K562 (cell line): ENCODE results near the gene EYA3. TPM values are rescaled to one million over a fixed set of nuclear protein-coding genes. Genes with fewer than 3 reads are reported as not detected.

Experiments used
- ATAC-seq: fragments of 200-7000 bp; cut with Tn5 transposase; 3 replicates; pipeline ENCODE4 v1.9.1; 2020; ENCODE audit warnings: moderate library complexity
- BruUV-seq: library from RNA; stranded (reverse); fragments of 400-500 nt; replicated peaks from 2 replicates; lab custom pipeline; 2021; lab: Mats Ljungman, UMichigan
- CTCF ChIA-PET: fragments of 300-600 bp; formaldehyde crosslinking; extraction: SDS; loops from one replicate; lab custom pipeline; 2021; ENCODE audit warnings: low intra/inter-chr PET ratio; lab: Yijun Ruan, JAX
- POLR2A ChIA-PET: fragments of 300-600, 350-650 bp; sonication (Branson Sonifier 250); formaldehyde crosslinking; extraction: SDS; loops from one replicate; lab custom pipeline; 2021; ENCODE audit warnings: antibody characterized with exemption, inconsistent platforms; lab: Yijun Ruan, JAX
- DNase-seq, 4 experiments: peaks; one replicate each; pipeline versions ENCODE4 v3.0.0 to v3.0.0-alpha.2; 2011 to 2018; ENCODE audit warnings: low spot score in 3 of 4, mixed read lengths in 3 of 4; ENCODE audit errors: extremely low read depth in 1 of 4
- FAIRE-seq: peaks from 2 replicates; lab custom pipeline; 2011; peaks lifted over from hg19 to GRCh38; lab: Jason Lieb, UNC
- H2AFZ ChIP-seq: 2 replicates; pipeline ENCODE4 v1.6.0; 2011; ENCODE audit warnings: low read depth, low read length, control low read depth, inconsistent platforms
- H3K27ac ChIP-seq: fragments of 200-600 bp; 3 replicates; pipeline ENCODE4 v1.8.0; 2011; ENCODE audit warnings: low read depth, mild to moderate bottlenecking, control low read depth, inconsistent platforms, low read length, moderate library complexity, mixed read lengths; ENCODE audit errors: extremely low read depth
- H3K27me3 ChIP-seq, 2 experiments: fragments of 300-600 bp in 1 of 2; 2 replicates in 1 of 2; 3 replicates in 1 of 2; pipeline versions ENCODE4 v1.6.0 to v1.8.0; 2011; ENCODE audit warnings: inconsistent platforms in 2 of 2, low read length in 2 of 2, mild to moderate bottlenecking in 1 of 2, mixed read lengths in 1 of 2, moderate library complexity in 1 of 2; ENCODE audit not compliant: control insufficient read depth in 2 of 2, insufficient read depth in 2 of 2
- H3K36me3 ChIP-seq: fragments of 300-600 bp; 3 replicates; pipeline ENCODE4 v1.8.0; 2011; ENCODE audit warnings: mild to moderate bottlenecking, low read length, inconsistent platforms; ENCODE audit not compliant: control insufficient read depth, insufficient read depth
- H3K4me1 ChIP-seq, 2 experiments: fragments of 200-600 bp in 1 of 2; replicated peaks in 1 of 2; 2 replicates in 1 of 2; 3 replicates in 1 of 2; pipeline versions ENCODE4 v1.5.1 to v1.8.0; 2011; ENCODE audit warnings: inconsistent platforms in 2 of 2, low read length in 2 of 2, mild to moderate bottlenecking in 1 of 2, mixed read lengths in 1 of 2, moderate library complexity in 1 of 2; ENCODE audit not compliant: control insufficient read depth in 2 of 2, insufficient read depth in 2 of 2
- H3K4me2 ChIP-seq: 2 replicates; pipeline ENCODE4 v1.6.1; 2011; ENCODE audit warnings: low read length, control low read depth, inconsistent platforms, mixed read lengths; ENCODE audit not compliant: insufficient read depth
- H3K4me3 ChIP-seq: fragments of 200-600 bp; sonication (generic), shearing (Covaris generic); 2 replicates; pipeline ENCODE4 v1.5.1; 2016; ENCODE audit warnings: control low read depth, inconsistent platforms
- H3K79me2 ChIP-seq: fragments of 200-600 bp; 3 replicates; pipeline ENCODE4 v1.8.0; 2011; ENCODE audit warnings: low read length, inconsistent platforms; ENCODE audit not compliant: control insufficient read depth, insufficient read depth
- H3K9ac ChIP-seq, 2 experiments: 2 replicates each; pipeline versions ENCODE4 v1.6.0 to v1.6.1; 2011; ENCODE audit warnings: low read depth in 2 of 2, low read length in 2 of 2, control low read depth in 1 of 2, inconsistent platforms in 1 of 2, mild to moderate bottlenecking in 1 of 2, mixed read lengths in 1 of 2; ENCODE audit not compliant: insufficient read depth in 1 of 2
- H3K9me1 ChIP-seq: one replicate; pipeline ENCODE4 v1.6.0; 2011; ENCODE audit warnings: inconsistent platforms, mild to moderate bottlenecking, low read length, moderate library complexity; ENCODE audit not compliant: control insufficient read depth, insufficient read depth
- H3K9me3 ChIP-seq: replicated peaks from 2 replicates; pipeline ENCODE4 v1.5.1; 2011; ENCODE audit warnings: low read depth, low read length, inconsistent platforms; ENCODE audit not compliant: control insufficient read depth, insufficient read depth
- H4K20me1 ChIP-seq: replicated peaks from 2 replicates; pipeline ENCODE4 v1.6.1; 2011; ENCODE audit warnings: low read length, inconsistent platforms, mixed read lengths; ENCODE audit not compliant: control insufficient read depth, insufficient read depth
- C11orf30 ChIP-seq: fragments of 450-650 bp; IDR thresholded peaks from 2 replicates; pipeline ENCODE4 v1.6.1; 2016; ENCODE audit warnings: low read depth, mild to moderate bottlenecking
- CUX1 ChIP-seq: fragments of 200-800 bp; sonication (Bioruptor generic); IDR thresholded peaks from 2 replicates; pipeline ENCODE4 v1.6.1; 2016; ENCODE audit warnings: missing genetic modification characterization, missing compliant biosample characterization
- GTF2E2 ChIP-seq: fragments of 200-800 bp; sonication (Bioruptor generic); IDR thresholded peaks from 2 replicates; pipeline ENCODE4 v1.6.1; 2016; ENCODE audit warnings: missing genetic modification characterization, missing compliant biosample characterization
- KAT7 ChIP-seq: sonication (generic); formaldehyde crosslinking; IDR thresholded peaks from 2 replicates; pipeline ENCODE4 v1.8.0; 2022; ENCODE audit warnings: missing genetic modification reagents, mild to moderate bottlenecking, borderline replicate concordance
- L3MBTL2 ChIP-seq: fragments of 450-650 bp; IDR thresholded peaks from 2 replicates; pipeline ENCODE4 v1.6.1; 2016; ENCODE audit warnings: mild to moderate bottlenecking, moderate library complexity
- MAFF ChIP-seq: IDR thresholded peaks from 2 replicates; pipeline ENCODE4 v1.6.1; 2012; ENCODE audit warnings: low read length, improper control_type of control experiment
- MAFG ChIP-seq: fragments of 450-650 bp; conservative IDR thresholded peaks from 2 replicates; pipeline ENCODE4 v1.6.1; 2016; ENCODE audit warnings: missing genetic modification characterization, missing compliant biosample characterization
- MAFK ChIP-seq: IDR thresholded peaks from 2 replicates; pipeline ENCODE4 v1.6.1; 2011; ENCODE audit warnings: low read length, improper control_type of control experiment
- STAT5A ChIP-seq: IDR thresholded peaks from 2 replicates; pipeline ENCODE4 v1.6.1; 2012; ENCODE audit warnings: low read length, inconsistent platforms, borderline replicate concordance
- THRA ChIP-seq: fragments of 450-650 bp; IDR thresholded peaks from 2 replicates; pipeline ENCODE4 v1.6.1; 2017; ENCODE audit warnings: mild to moderate bottlenecking, moderate library complexity
- ZBTB43 ChIP-seq: sonication (generic); formaldehyde crosslinking; IDR thresholded peaks from 2 replicates; pipeline ENCODE4 v1.8.0; 2023; ENCODE audit warnings: mild to moderate bottlenecking, missing genetic modification reagents
- ZKSCAN3 ChIP-seq: fragments of 250-450 bp; sonication (Bioruptor Pico); IDR thresholded peaks from 2 replicates; pipeline ENCODE4 v1.4.0; 2020
- ZNF316 ChIP-seq: fragments of 450-650 bp; IDR thresholded peaks from 2 replicates; pipeline ENCODE4 v1.6.1; 2016
- ZNF324 ChIP-seq: fragments of 250-450 bp; sonication (Bioruptor Pico); IDR thresholded peaks from 2 replicates; pipeline ENCODE4 v1.4.0; 2020; ENCODE audit warnings: mild to moderate bottlenecking
- ZNF445 ChIP-seq: fragments of 250-450 bp; sonication (Bioruptor Pico); IDR thresholded peaks from 2 replicates; pipeline ENCODE4 v1.4.0; 2020; ENCODE audit warnings: low read depth, mild to moderate bottlenecking, moderate library complexity
- WGBS: fragments of 100-300 bp; shearing (Covaris generic); methylation state at CpG from one replicate; pipeline ENCODE4 v1.1.6; 2016; ENCODE audit warnings: low coverage, mixed read lengths; ENCODE audit not compliant: insufficient coverage; ENCODE audit errors: missing lambda C conversion rate; 5-methylcytosine and 5-hydroxymethylcytosine counted together
- in situ Hi-C: fragments of 300-500 bp; cut with MboI; formaldehyde crosslinking; loops from 4 replicates; pipeline ENCODE4 v1.15.0; 2018; ENCODE audit warnings: inconsistent platforms, mixed read lengths
- intact Hi-C: fragments of 100-400 bp; cut with micrococcal nuclease; formaldehyde crosslinking; loops from 2 replicates; pipeline ENCODE4 v1.14.2; 2022
- polyA plus RNA-seq, 8 experiments: library from polyadenylated mRNA; depleted of rRNA in 4 of 8; stranded (reverse) in 5 of 8; unstranded in 3 of 8; fragments of >200 nt; fragmentation: Nextera tagmentation in 2 of 8; fragmentation: Illumina TruSeq in 1 of 8; extraction: Ambion mirVana in 2 of 8; extraction: Trizol in 1 of 8; gene quantifications; 2 replicates each; pipeline versions ENCODE4 v1.2.1 to v1.2.3, GENCODE V29; 2011 to 2014; ENCODE audit warnings: inconsistent platforms in 1 of 8, missing spikeins in 1 of 8
- total RNA-seq, 7 experiments: library from RNA; depleted of rRNA in 6 of 7; stranded (reverse); fragments of >200 nt in 6 of 7; fragmentation: Illumina TruSeq in 2 of 7; extraction: Trizol in 2 of 7; gene quantifications; 2 replicates each; pipeline versions ENCODE4 v1.2.1 to v1.2.3, GENCODE V29; 2011 to 2021; ENCODE audit warnings: low replicate concordance in 1 of 7

Gene EYA3
- total and polyA plus RNA-seq, 9 of the 15 experiments (the other 6 are each of a cell fraction or from before 2014, with no cell fraction given): 21.7 to 64.0 (median 43.6) TPM

DNA sequence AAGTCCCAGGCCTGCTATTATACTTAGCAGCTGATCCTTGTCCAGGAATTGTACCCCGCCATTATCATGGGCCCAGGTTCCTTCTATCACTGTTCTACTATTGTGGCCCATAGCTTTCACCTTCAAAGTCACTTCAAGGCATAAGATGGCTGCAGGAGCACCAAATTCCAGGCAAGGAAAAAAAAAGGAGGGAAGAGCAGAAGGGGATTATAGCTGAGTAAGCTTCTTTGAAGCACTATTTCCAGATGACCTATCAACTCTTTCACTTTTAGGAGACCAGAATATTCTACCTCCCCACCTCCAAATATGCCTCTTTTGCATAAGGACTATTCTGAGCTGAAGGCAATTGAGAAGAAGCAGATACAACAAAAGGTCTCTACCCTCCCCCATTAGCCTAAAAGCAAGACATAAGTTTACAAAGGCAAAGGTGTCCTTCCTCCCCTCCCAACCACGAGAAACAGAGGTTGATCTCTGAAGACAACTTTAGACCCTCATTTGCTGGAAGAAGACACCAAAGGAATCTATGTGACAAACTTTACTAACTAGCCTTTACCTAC lies 46.3 kb upstream of the EYA3 start:
- no peak overlapping the region for H3K4me2 ChIP-seq
- ChIA-PET CTCF (no interaction called here), POLR2A (interaction anchor here (0.7 to 1.7 kb wide), 3 partner anchors 9 to 19 kb away, joined by 4 read pairs; no protein-coding TSS in a partner anchor)
- no peaks in the 10 kb centered on the region for H4K20me1 ChIP-seq
- no peak overlapping the region for H3K9ac ChIP-seq
- no peak overlapping the region for H3K27ac ChIP-seq
- H3K4me3 ChIP-seq: no peak overlapping the region
- H3K79me2 ChIP-seq: no peaks in the 10 kb centered on the region
- DNase-seq (no peak), FAIRE-seq (no peak), ATAC-seq (no peak)
- H3K36me3 ChIP-seq: no peaks in the 10 kb centered on the region
- H2AFZ ChIP-seq: no peak overlapping the region
- in situ Hi-C loops (no loop called here), intact Hi-C loops (no loop called here)
- 59% methylated on average over 2 of the region's 2 CpGs for WGBS
- H3K9me1 ChIP-seq: no peaks in the 10 kb centered on the region
- no peak for TF ChIP-seq ZBTB43 (CRISPR knock-in tag)
- no peak for TF ChIP-seq THRA
- TF ChIP-seq ZNF324: no peak
- TF ChIP-seq C11orf30: peak; percentile 81
- peak; percentile 22; the same call in 1 of the 2 replicates for TF ChIP-seq L3MBTL2
- TF ChIP-seq MAFG (tag): peak; percentile 71
- TF ChIP-seq KAT7 (CRISPR knock-in tag): no peak
- TF ChIP-seq ZNF445 (CRISPR knock-in tag): no peak
- no peak for TF ChIP-seq CUX1
- peak; percentile 61; the same call in 1 of the 2 replicates for TF ChIP-seq MAFF
- peak; percentile 56; the same call in 1 of the 2 replicates for TF ChIP-seq MAFK
- TF ChIP-seq ZKSCAN3 (CRISPR knock-in tag): no peak
- no peak for TF ChIP-seq STAT5A
- peak; percentile 87 for TF ChIP-seq ZNF316
- no peak for TF ChIP-seq GTF2E2
- no peaks in the 10 kb centered on the region for H3K27me3 ChIP-seq
- H3K9me3 ChIP-seq: no peaks in the 10 kb centered on the region
- BruUV-seq: no TSS peak
- peaks cover 9 to 14% of the 10 kb centered on the region in 2 experiments; a peak in 3 of 5 replicates for H3K4me1 ChIP-seq
